Measurements from ENCODE around the gene WDFY2.
A peak's percentile ranks its signal among the peaks of the same experiment; 100 is the strongest.

Gene WDFY2

GRCh38 chr13:51806566-51806965 lies 222.3 kb downstream of the WDFY2 start:
- H3K4me3 ChIP-seq (replicated peaks in 1 of 2; ENCODE audit: low read depth in 2 of 2, low read length in 2 of 2): no peak overlapping the region
- TF ChIP-seq CTCF (IDR thresholded peaks at IDR 0.05; ENCODE audit: low read depth, low read length): no peak
- DNase-seq (ENCODE audit: low read depth in 2 of 2): peak; percentile 43 to 55

DNA sequence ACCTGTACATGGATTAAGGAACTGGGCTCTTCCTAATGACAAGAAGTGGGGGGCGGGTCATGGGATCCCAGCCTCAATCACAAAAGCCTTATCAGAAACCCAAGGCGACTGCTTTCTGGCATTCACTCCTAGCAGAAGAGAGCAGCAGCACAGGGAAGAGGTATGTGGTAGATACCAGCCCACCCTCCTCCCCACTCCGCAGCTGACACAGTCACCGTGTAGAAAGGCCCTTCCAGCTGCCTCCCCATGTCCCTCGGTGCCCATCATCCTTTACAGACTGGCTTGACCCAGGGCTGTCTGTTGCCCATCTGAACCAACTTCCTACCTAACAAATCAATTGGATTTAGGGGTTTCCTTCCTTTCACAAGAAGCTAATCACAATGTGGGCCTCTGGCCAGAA lies 222.8 kb downstream of the WDFY2 start:
- DNase-seq (ENCODE audit: low read depth in 2 of 2): no peak
- H3K4me3 ChIP-seq (replicated peaks in 1 of 2; ENCODE audit: low read depth in 2 of 2, low read length in 2 of 2): no peak overlapping the region
- no peak for TF ChIP-seq CTCF (IDR thresholded peaks at IDR 0.05; ENCODE audit: low read depth, low read length)

DNA sequence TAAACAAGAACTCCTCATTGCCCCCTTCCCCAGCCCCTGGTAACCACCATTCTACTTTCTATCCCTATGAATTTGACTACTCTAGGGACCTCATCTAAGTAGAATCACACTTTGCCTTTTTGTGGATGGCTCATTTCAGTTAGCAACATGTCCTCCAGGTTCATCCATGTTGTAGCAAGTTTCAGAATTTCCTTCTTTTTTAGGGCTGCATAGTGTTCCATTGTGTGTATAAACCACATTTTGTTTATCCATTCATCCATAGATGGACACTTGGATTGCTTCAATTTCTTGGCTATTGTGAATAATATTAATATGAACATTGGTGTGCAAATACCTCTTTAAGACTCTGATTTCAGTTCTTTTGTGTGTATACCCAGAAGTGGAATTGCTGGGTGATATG lies 224.5 kb downstream of the WDFY2 start:
- H3K4me3 ChIP-seq (replicated peaks in 1 of 2; ENCODE audit: low read depth in 2 of 2, low read length in 2 of 2): no peak overlapping the region
- DNase-seq (ENCODE audit: low read depth in 2 of 2): no peak
- no peak for TF ChIP-seq CTCF (IDR thresholded peaks at IDR 0.05; ENCODE audit: low read depth, low read length)

- no peak for TF ChIP-seq CTCF (IDR thresholded peaks at IDR 0.05; ENCODE audit: low read depth, low read length)
- no peak for DNase-seq (ENCODE audit: low read depth in 2 of 2)
- no peak overlapping the region for H3K4me3 ChIP-seq (replicated peaks in 1 of 2; ENCODE audit: low read depth in 2 of 2, low read length in 2 of 2)
Measured at GRCh38 chr13:51811046-51811445, 226.8 kb downstream of the WDFY2 start.

- DNase-seq (ENCODE audit: low read depth in 2 of 2): no peak
- H3K4me3 ChIP-seq (replicated peaks in 1 of 2; ENCODE audit: low read depth in 2 of 2, low read length in 2 of 2): no peak overlapping the region
- TF ChIP-seq CTCF (IDR thresholded peaks at IDR 0.05; ENCODE audit: low read depth, low read length): no peak
Measured at GRCh38 chr13:51811920-51812451, 227.7 kb downstream of the WDFY2 start.

DNA sequence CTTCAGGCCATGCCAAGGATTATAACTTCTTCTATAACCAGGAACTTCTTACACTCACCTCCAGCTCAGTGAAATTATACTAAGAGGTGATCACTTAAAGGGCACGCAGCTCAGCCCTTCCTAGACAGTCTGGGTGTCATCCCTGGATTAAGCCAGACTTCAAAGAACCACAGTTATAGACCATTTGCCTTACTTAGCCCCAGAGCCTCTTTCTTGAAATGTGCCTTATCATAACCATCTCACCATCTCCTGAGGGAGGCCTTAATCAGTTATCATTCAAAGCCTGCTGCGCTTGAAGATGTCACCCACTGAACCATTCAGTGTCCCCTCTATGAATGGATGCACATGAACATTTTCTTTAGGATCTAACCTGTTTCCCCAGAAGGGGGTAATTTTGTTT lies 229.8 kb downstream of the WDFY2 start:
- H3K4me3 ChIP-seq (replicated peaks in 1 of 2; ENCODE audit: low read depth in 2 of 2, low read length in 2 of 2): no peak overlapping the region
- no peak for DNase-seq (ENCODE audit: low read depth in 2 of 2)
- no peak for TF ChIP-seq CTCF (IDR thresholded peaks at IDR 0.05; ENCODE audit: low read depth, low read length)
